Measurements from ENCODE around the gene IFNG. TPM values are rescaled to one million over a fixed set of nuclear protein-coding genes. Genes with fewer than 3 reads are reported as not detected.

The IFNG gene
- total RNA-seq, 2 experiments from 2014 or later: 2.8 to 3.4 TPM

DNA sequence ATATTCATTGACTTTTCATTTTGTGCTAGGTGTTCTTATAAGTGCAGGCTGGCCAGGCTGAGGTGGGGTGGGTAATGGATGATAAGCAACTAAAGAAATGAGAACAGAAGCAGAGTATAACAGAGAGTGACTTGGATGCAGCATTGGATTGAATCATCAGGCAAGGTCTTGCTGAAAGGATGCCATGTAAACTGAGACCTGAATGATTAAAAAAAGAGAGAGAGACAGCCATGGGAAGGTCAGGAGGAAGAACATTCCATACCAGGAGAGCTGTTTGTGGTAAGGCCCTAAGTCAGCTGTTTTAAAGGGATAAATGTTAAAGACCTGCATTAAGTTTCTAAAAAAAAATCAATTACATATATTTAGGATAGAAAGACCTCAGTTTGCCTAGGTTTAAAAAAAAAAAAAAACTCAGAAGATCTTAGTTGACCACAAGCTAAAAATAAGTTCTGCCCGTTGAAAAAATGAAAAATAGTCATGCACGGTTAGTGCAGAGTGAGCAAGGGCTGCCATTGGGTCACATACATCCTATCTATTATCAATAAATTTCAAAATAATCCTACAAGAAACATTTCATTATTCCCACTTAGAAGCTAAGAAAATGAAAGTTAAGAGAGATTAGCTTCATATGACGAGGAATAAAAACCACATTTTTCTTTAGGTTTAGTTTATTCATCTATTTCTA, 37.2 kb downstream of the IFNG start:
- no peak for DNase-seq
- peaks cover 12% of the 10 kb centered on the region for H3K9me3 Mint-ChIP-seq
- no peaks in the 10 kb centered on the region for H3K27me3 Mint-ChIP-seq
- POLR2A ChIA-PET: interaction anchor here (0.7 kb wide), 1 partner anchor 105 kb away, joined by 3 read pairs; no protein-coding TSS in a partner anchor
- H3K4me3 Mint-ChIP-seq: no peak overlapping the region
- H3K4me1 Mint-ChIP-seq: peaks cover 19% of the 10 kb centered on the region
- CTCF ChIA-PET: interaction anchor here (0.6 to 3.7 kb wide), 4 partner anchors 8 to 128 kb away, joined by 3 to 13 read pairs (median 4); no protein-coding TSS in a partner anchor
- no peak overlapping the region for H3K27ac Mint-ChIP-seq
- H3K36me3 Mint-ChIP-seq (ENCODE audit: low read depth): peaks cover 9% of the 10 kb centered on the region

GRCh38 chr12:68121143-68121542, 38.4 kb downstream of the IFNG start:
- Mint-ChIP-seq H3K9me3 (peaks cover 12% of the 10 kb centered on the region), H3K4me1 (peaks cover 25% of the 10 kb centered on the region), H3K36me3 (ENCODE audit: low read depth) (peaks cover 9% of the 10 kb centered on the region), H3K4me3 (no peak overlapping the region), H3K27ac (no peak overlapping the region), H3K27me3 (no peaks in the 10 kb centered on the region)
- ChIA-PET POLR2A (no interaction called here), CTCF (interaction anchor here (1.0 to 3.7 kb wide), 5 partner anchors 7 to 36 kb away, joined by 3 to 17 read pairs (median 7); no protein-coding TSS in a partner anchor)
- DNase-seq: no peak

GRCh38 chr12:68119724-68120211, 39.8 kb downstream of the IFNG start:
- peak; percentile 57 for DNase-seq
- ChIA-PET POLR2A (interaction anchor here (1.3 kb wide), 1 partner anchor 39 kb away, joined by 3 read pairs; no protein-coding TSS in a partner anchor), CTCF (interaction anchor here (0.6 to 2.3 kb wide), 12 partner anchors 9 to 121 kb away, joined by 3 to 17 read pairs (median 4); no protein-coding TSS in a partner anchor)
- Mint-ChIP-seq H3K36me3 (ENCODE audit: low read depth) (peaks cover 4% of the 10 kb centered on the region), H3K9me3 (peaks cover 7% of the 10 kb centered on the region), H3K4me3 (peak overlapping the region; percentile 4), H3K27me3 (no peaks in the 10 kb centered on the region), H3K27ac (peak overlapping the region; percentile 81), H3K4me1 (peaks cover 25% of the 10 kb centered on the region)

DNA sequence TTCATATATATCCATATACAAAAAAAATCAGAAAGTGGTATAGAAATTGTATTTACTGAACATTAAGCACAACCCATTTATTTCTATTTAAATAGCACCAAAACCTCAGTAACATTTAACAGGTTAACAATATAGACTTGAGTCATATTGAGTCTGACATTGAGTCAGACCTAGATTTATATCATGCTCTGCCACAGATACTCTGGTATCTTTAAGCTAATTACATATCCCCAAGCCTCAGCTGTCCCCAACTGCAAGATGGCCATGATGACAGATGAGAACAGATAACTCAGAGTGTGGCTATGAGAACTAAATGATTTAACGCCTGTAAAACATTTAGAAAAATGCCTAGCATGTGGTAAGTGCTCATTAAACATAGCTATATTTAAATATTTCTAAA, 40.3 kb downstream of the IFNG start:
- H3K27me3 Mint-ChIP-seq: no peaks in the 10 kb centered on the region
- DNase-seq: no peak
- peaks cover 2% of the 10 kb centered on the region for H3K36me3 Mint-ChIP-seq (ENCODE audit: low read depth)
- H3K4me3 Mint-ChIP-seq: no peak overlapping the region
- POLR2A ChIA-PET: no interaction called here
- CTCF ChIA-PET: interaction anchor here (0.6 to 2.3 kb wide), 9 partner anchors 9 to 80 kb away, joined by 3 to 17 read pairs (median 5); no protein-coding TSS in a partner anchor
- H3K9me3 Mint-ChIP-seq: peaks cover 4% of the 10 kb centered on the region
- H3K27ac Mint-ChIP-seq: peak overlapping the region; percentile 81
- H3K4me1 Mint-ChIP-seq: peaks cover 24% of the 10 kb centered on the region

- Mint-ChIP-seq H3K4me1 (peaks cover 24% of the 10 kb centered on the region), H3K27me3 (no peaks in the 10 kb centered on the region), H3K9me3 (peaks cover 4% of the 10 kb centered on the region), H3K36me3 (ENCODE audit: low read depth) (peaks cover 2% of the 10 kb centered on the region), H3K4me3 (peak overlapping the region; percentile 36), H3K27ac (peak overlapping the region; percentile 46)
- CTCF ChIA-PET: interaction anchor here (1.2 to 2.3 kb wide), 2 partner anchors 8 to 40 kb away, joined by 7 read pairs; no protein-coding TSS in a partner anchor
- no peak for DNase-seq
- POLR2A ChIA-PET: no interaction called here
Measured at GRCh38 chr12:68118096-68118755, 41.3 kb downstream of the IFNG start.

- Mint-ChIP-seq H3K4me1 (peaks cover 24% of the 10 kb centered on the region), H3K27me3 (no peaks in the 10 kb centered on the region), H3K27ac (peak overlapping the region; percentile 46), H3K36me3 (ENCODE audit: low read depth) (peaks cover 2% of the 10 kb centered on the region), H3K9me3 (peaks cover 4% of the 10 kb centered on the region), H3K4me3 (peak overlapping the region; percentile 36)
- POLR2A ChIA-PET: no interaction called here
- CTCF ChIA-PET: interaction anchor here (1.2 to 1.8 kb wide), 2 partner anchors 10 to 40 kb away, joined by 5 to 7 read pairs; no protein-coding TSS in a partner anchor
- DNase-seq: no peak
Measured at GRCh38 chr12:68117661-68118060, 41.9 kb downstream of the IFNG start.

GRCh38 chr12:68115281-68115680, 44.3 kb downstream of the IFNG start:
- peaks cover 2% of the 10 kb centered on the region for H3K36me3 Mint-ChIP-seq (ENCODE audit: low read depth)
- H3K9me3 Mint-ChIP-seq: peaks cover 4% of the 10 kb centered on the region
- no peak overlapping the region for H3K4me3 Mint-ChIP-seq
- peaks cover 27% of the 10 kb centered on the region for H3K4me1 Mint-ChIP-seq
- no peak for DNase-seq
- H3K27ac Mint-ChIP-seq: no peak overlapping the region
- POLR2A ChIA-PET: no interaction called here
- CTCF ChIA-PET: interaction anchor here (1.1 to 2.9 kb wide), 4 partner anchors 8 to 34 kb away, joined by 3 to 13 read pairs (median 4); no protein-coding TSS in a partner anchor
- no peaks in the 10 kb centered on the region for H3K27me3 Mint-ChIP-seq

- H3K4me3 Mint-ChIP-seq: no peak overlapping the region
- ChIA-PET CTCF (interaction anchor here (0.9 to 2.9 kb wide), 9 partner anchors 8 to 74 kb away, joined by 3 to 13 read pairs (median 5); partner anchors contain the start of gene IFNG), POLR2A (no interaction called here)
- H3K9me3 Mint-ChIP-seq: peaks cover 4% of the 10 kb centered on the region
- H3K27ac Mint-ChIP-seq: no peak overlapping the region
- DNase-seq: no peak
- H3K27me3 Mint-ChIP-seq: no peaks in the 10 kb centered on the region
- peaks cover 27% of the 10 kb centered on the region for H3K4me1 Mint-ChIP-seq
- peaks cover 2% of the 10 kb centered on the region for H3K36me3 Mint-ChIP-seq (ENCODE audit: low read depth)
Measured at GRCh38 chr12:68114606-68115005, 44.9 kb downstream of the IFNG start.

DNA sequence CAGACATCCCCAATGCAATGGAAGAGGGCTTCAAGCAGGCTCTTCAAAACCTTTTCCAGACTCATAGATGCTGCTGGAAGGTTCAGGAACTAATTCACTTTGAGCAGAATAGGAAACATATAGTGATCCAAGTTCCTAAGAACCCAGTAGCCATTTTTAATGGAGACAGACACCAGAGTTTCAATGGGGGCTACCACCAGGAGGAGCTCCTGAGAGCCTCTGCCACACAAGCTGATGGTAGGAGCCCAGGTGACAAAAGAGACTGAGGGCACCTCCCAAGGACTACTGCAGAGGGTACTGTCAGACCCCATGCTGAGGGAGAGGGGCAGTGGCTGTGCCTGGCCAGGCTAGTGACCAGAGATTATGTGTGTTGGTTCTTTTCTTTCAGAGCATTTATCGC, 45.9 kb downstream of the IFNG start:
- POLR2A ChIA-PET: no interaction called here

DNA sequence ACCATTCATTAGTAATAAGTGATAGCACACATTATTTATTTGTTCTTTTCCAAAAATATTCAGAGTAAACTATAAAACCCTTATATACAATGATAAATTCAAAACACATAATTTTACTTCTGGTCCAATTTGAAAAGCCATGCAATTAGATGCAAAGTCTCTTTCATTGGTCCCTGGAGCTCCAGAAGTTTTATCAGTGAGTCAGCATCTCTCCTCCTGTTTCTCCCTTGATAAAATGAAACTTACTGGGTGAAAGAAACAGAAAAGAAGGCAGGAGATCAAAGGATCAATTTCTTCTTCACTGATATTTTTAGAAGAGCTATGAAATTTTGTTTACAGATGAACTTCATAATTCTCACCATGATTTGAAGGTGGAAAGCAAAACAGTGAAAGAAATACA, 47.5 kb downstream of the IFNG start:
- Mint-ChIP-seq H3K27me3 (no peaks in the 10 kb centered on the region), H3K4me1 (peaks cover 7% of the 10 kb centered on the region), H3K4me3 (no peak overlapping the region), H3K36me3 (ENCODE audit: low read depth) (peaks cover 2% of the 10 kb centered on the region), H3K27ac (no peak overlapping the region), H3K9me3 (peaks cover 4% of the 10 kb centered on the region)
- ChIA-PET CTCF (interaction anchor here (0.8 to 1.9 kb wide), 2 partner anchors 22 to 46 kb away, joined by 3 to 7 read pairs; no protein-coding TSS in a partner anchor), POLR2A (no interaction called here)
- no peak for DNase-seq

More for the DNA sequence above, 45.9 kb downstream of the IFNG start:
- peak; percentile 38 for DNase-seq
- peaks cover 2% of the 10 kb centered on the region for H3K36me3 Mint-ChIP-seq (ENCODE audit: low read depth)
- CTCF ChIA-PET: interaction anchor here (0.9 to 2.9 kb wide), 9 partner anchors 9 to 110 kb away, joined by 3 to 13 read pairs (median 5); partner anchors contain the start of gene IFNG
- H3K27ac Mint-ChIP-seq: no peak overlapping the region
- H3K4me3 Mint-ChIP-seq: no peak overlapping the region
- H3K4me1 Mint-ChIP-seq: peaks cover 23% of the 10 kb centered on the region
- no peaks in the 10 kb centered on the region for H3K27me3 Mint-ChIP-seq
- peaks cover 4% of the 10 kb centered on the region for H3K9me3 Mint-ChIP-seq

GRCh38 chr12:68109444-68110217, 49.9 kb downstream of the IFNG start:
- Mint-ChIP-seq H3K4me1 (peaks cover 3% of the 10 kb centered on the region), H3K27ac (no peak overlapping the region), H3K27me3 (no peaks in the 10 kb centered on the region), H3K4me3 (no peak overlapping the region), H3K36me3 (ENCODE audit: low read depth) (no peaks in the 10 kb centered on the region), H3K9me3 (no peaks in the 10 kb centered on the region)
- no peak for DNase-seq
- ChIA-PET POLR2A (interaction anchor here (0.6 kb wide), 1 partner anchor 49 kb away, joined by 3 read pairs; no protein-coding TSS in a partner anchor), CTCF (interaction anchor here (0.6 to 1.9 kb wide), 6 partner anchors 10 to 1461 kb away, joined by 3 to 7 read pairs (median 4); no protein-coding TSS in a partner anchor)

DNA sequence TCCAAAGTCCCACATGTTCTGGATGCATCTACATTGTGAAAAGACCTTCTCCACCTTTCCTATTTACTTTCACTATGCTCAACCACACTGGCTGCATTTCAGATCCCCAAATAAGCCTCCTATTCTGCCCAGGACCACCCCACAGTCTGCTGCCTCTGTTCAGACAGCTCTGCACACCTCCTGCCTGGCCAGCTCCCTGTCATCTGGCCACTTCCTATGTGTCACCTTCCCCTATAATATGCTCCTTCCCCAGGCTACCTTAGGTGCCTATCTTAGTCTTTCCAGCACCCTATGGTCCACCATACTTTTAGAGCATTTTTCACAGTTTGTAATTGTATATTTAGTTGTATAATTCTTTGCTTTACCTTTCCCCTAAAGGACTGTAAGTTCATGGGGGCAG, 50.5 kb downstream of the IFNG start:
- H3K27ac Mint-ChIP-seq: no peak overlapping the region
- H3K27me3 Mint-ChIP-seq: no peaks in the 10 kb centered on the region
- no peak overlapping the region for H3K4me3 Mint-ChIP-seq
- no peaks in the 10 kb centered on the region for H3K36me3 Mint-ChIP-seq (ENCODE audit: low read depth)
- H3K4me1 Mint-ChIP-seq: peaks cover 3% of the 10 kb centered on the region
- CTCF ChIA-PET: interaction anchor here (0.6 to 1.6 kb wide), 5 partner anchors 35 to 1461 kb away, joined by 3 to 4 read pairs (median 3); no protein-coding TSS in a partner anchor
- no peak for DNase-seq
- POLR2A ChIA-PET: interaction anchor here (0.6 kb wide), 1 partner anchor 50 kb away, joined by 3 read pairs; no protein-coding TSS in a partner anchor
- H3K9me3 Mint-ChIP-seq: no peaks in the 10 kb centered on the region

Measured in activated CD4-positive, alpha-beta T cell treated with anti-CD3 and anti-CD28 coated beads, Interleukin-2, amount 10 ng/mL, durations not matched to agents 7 days and 5 days (primary cell).